ENCODE measurements around the gene NHSL1.

GRCh38 chr6:138422861-138423260, 76.4 kb downstream of the NHSL1 start:
- no peak for TF ChIP-seq POLR2A (IDR thresholded peaks at IDR 0.05)
- no peak for TF ChIP-seq CTCF (IDR thresholded peaks at IDR 0.05)
- TF ChIP-seq POLR2AphosphoS5 (IDR thresholded peaks at IDR 0.05) = no peak

All from transverse colon (tissue), 4 donors.